K562 (cell line): ENCODE measurements around the gene OTC. TPM values are rescaled to one million over a fixed set of nuclear protein-coding genes. Genes with fewer than 3 reads are reported as not detected.

ENCODE experiments used
- ATAC-seq: fragments of 200-7000 bp; cut with Tn5 transposase; 3 replicates; pipeline ENCODE4 v1.9.1; 2020; ENCODE audit warnings: moderate library complexity
- BruUV-seq: library from RNA; stranded (reverse); fragments of 400-500 nt; replicated peaks from 2 replicates; lab custom pipeline; 2021; lab: Mats Ljungman, UMichigan
- CTCF ChIA-PET: fragments of 300-600 bp; formaldehyde crosslinking; extraction: SDS; loops from one replicate; lab custom pipeline; 2021; ENCODE audit warnings: low intra/inter-chr PET ratio; lab: Yijun Ruan, JAX
- POLR2A ChIA-PET: fragments of 300-600, 350-650 bp; sonication (Branson Sonifier 250); formaldehyde crosslinking; extraction: SDS; loops from one replicate; lab custom pipeline; 2021; ENCODE audit warnings: antibody characterized with exemption, inconsistent platforms; lab: Yijun Ruan, JAX
- DNase-seq, 4 experiments: peaks; one replicate each; pipeline versions ENCODE4 v3.0.0 to v3.0.0-alpha.2; 2011 to 2018; ENCODE audit warnings: low spot score in 3 of 4, mixed read lengths in 3 of 4; ENCODE audit errors: extremely low read depth in 1 of 4
- FAIRE-seq: peaks from 2 replicates; lab custom pipeline; 2011; peaks lifted over from hg19 to GRCh38; lab: Jason Lieb, UNC
- H2AFZ ChIP-seq: 2 replicates; pipeline ENCODE4 v1.6.0; 2011; ENCODE audit warnings: low read depth, low read length, control low read depth, inconsistent platforms
- H3K27ac ChIP-seq: fragments of 200-600 bp; 3 replicates; pipeline ENCODE4 v1.8.0; 2011; ENCODE audit warnings: low read depth, mild to moderate bottlenecking, control low read depth, inconsistent platforms, low read length, moderate library complexity, mixed read lengths; ENCODE audit errors: extremely low read depth
- H3K27me3 ChIP-seq, 2 experiments: fragments of 300-600 bp in 1 of 2; 2 replicates in 1 of 2; 3 replicates in 1 of 2; pipeline versions ENCODE4 v1.6.0 to v1.8.0; 2011; ENCODE audit warnings: inconsistent platforms in 2 of 2, low read length in 2 of 2, mild to moderate bottlenecking in 1 of 2, mixed read lengths in 1 of 2, moderate library complexity in 1 of 2; ENCODE audit not compliant: control insufficient read depth in 2 of 2, insufficient read depth in 2 of 2
- H3K36me3 ChIP-seq: fragments of 300-600 bp; 3 replicates; pipeline ENCODE4 v1.8.0; 2011; ENCODE audit warnings: mild to moderate bottlenecking, low read length, inconsistent platforms; ENCODE audit not compliant: control insufficient read depth, insufficient read depth
- H3K4me1 ChIP-seq, 2 experiments: fragments of 200-600 bp in 1 of 2; replicated peaks in 1 of 2; 2 replicates in 1 of 2; 3 replicates in 1 of 2; pipeline versions ENCODE4 v1.5.1 to v1.8.0; 2011; ENCODE audit warnings: inconsistent platforms in 2 of 2, low read length in 2 of 2, mild to moderate bottlenecking in 1 of 2, mixed read lengths in 1 of 2, moderate library complexity in 1 of 2; ENCODE audit not compliant: control insufficient read depth in 2 of 2, insufficient read depth in 2 of 2
- H3K4me2 ChIP-seq: 2 replicates; pipeline ENCODE4 v1.6.1; 2011; ENCODE audit warnings: low read length, control low read depth, inconsistent platforms, mixed read lengths; ENCODE audit not compliant: insufficient read depth
- H3K4me3 ChIP-seq: fragments of 200-600 bp; sonication (generic), shearing (Covaris generic); 2 replicates; pipeline ENCODE4 v1.5.1; 2016; ENCODE audit warnings: control low read depth, inconsistent platforms
- H3K79me2 ChIP-seq: fragments of 200-600 bp; 3 replicates; pipeline ENCODE4 v1.8.0; 2011; ENCODE audit warnings: low read length, inconsistent platforms; ENCODE audit not compliant: control insufficient read depth, insufficient read depth
- H3K9ac ChIP-seq, 2 experiments: 2 replicates each; pipeline versions ENCODE4 v1.6.0 to v1.6.1; 2011; ENCODE audit warnings: low read depth in 2 of 2, low read length in 2 of 2, control low read depth in 1 of 2, inconsistent platforms in 1 of 2, mild to moderate bottlenecking in 1 of 2, mixed read lengths in 1 of 2; ENCODE audit not compliant: insufficient read depth in 1 of 2
- H3K9me1 ChIP-seq: one replicate; pipeline ENCODE4 v1.6.0; 2011; ENCODE audit warnings: inconsistent platforms, mild to moderate bottlenecking, low read length, moderate library complexity; ENCODE audit not compliant: control insufficient read depth, insufficient read depth
- H3K9me3 ChIP-seq: replicated peaks from 2 replicates; pipeline ENCODE4 v1.5.1; 2011; ENCODE audit warnings: low read depth, low read length, inconsistent platforms; ENCODE audit not compliant: control insufficient read depth, insufficient read depth
- H4K20me1 ChIP-seq: replicated peaks from 2 replicates; pipeline ENCODE4 v1.6.1; 2011; ENCODE audit warnings: low read length, inconsistent platforms, mixed read lengths; ENCODE audit not compliant: control insufficient read depth, insufficient read depth
- BMI1 ChIP-seq: fragments of 150-350 bp; IDR thresholded peaks from 2 replicates; pipeline ENCODE4 v1.6.1; 2014; ENCODE audit warnings: low read length
- C11orf30 ChIP-seq: fragments of 450-650 bp; IDR thresholded peaks from 2 replicates; pipeline ENCODE4 v1.6.1; 2016; ENCODE audit warnings: low read depth, mild to moderate bottlenecking
- ERF ChIP-seq: fragments of 450-650 bp; formaldehyde crosslinking; IDR thresholded peaks from 2 replicates; pipeline ENCODE4 v1.4.0; 2020; ENCODE audit warnings: mild to moderate bottlenecking, mixed read lengths
- LCOR ChIP-seq: sonication (generic); formaldehyde crosslinking; IDR thresholded peaks from 2 replicates; pipeline ENCODE4 v1.8.0; 2022; ENCODE audit warnings: mild to moderate bottlenecking, missing genetic modification reagents
- RFX1 ChIP-seq: fragments of 450-650 bp; IDR thresholded peaks from 2 replicates; pipeline ENCODE4 v1.6.1; 2016; ENCODE audit warnings: mild to moderate bottlenecking, moderate library complexity
- WGBS: fragments of 100-300 bp; shearing (Covaris generic); methylation state at CpG from one replicate; pipeline ENCODE4 v1.1.6; 2016; ENCODE audit warnings: low coverage, mixed read lengths; ENCODE audit not compliant: insufficient coverage; ENCODE audit errors: missing lambda C conversion rate; 5-methylcytosine and 5-hydroxymethylcytosine counted together
- in situ Hi-C: fragments of 300-500 bp; cut with MboI; formaldehyde crosslinking; loops from 4 replicates; pipeline ENCODE4 v1.15.0; 2018; ENCODE audit warnings: inconsistent platforms, mixed read lengths
- intact Hi-C: fragments of 100-400 bp; cut with micrococcal nuclease; formaldehyde crosslinking; loops from 2 replicates; pipeline ENCODE4 v1.14.2; 2022
- polyA plus RNA-seq, 8 experiments: library from polyadenylated mRNA; depleted of rRNA in 4 of 8; stranded (reverse) in 5 of 8; unstranded in 3 of 8; fragments of >200 nt; fragmentation: Nextera tagmentation in 2 of 8; fragmentation: Illumina TruSeq in 1 of 8; extraction: Ambion mirVana in 2 of 8; extraction: Trizol in 1 of 8; gene quantifications; 2 replicates each; pipeline versions ENCODE4 v1.2.1 to v1.2.3, GENCODE V29; 2011 to 2014; ENCODE audit warnings: inconsistent platforms in 1 of 8, missing spikeins in 1 of 8
- total RNA-seq, 7 experiments: library from RNA; depleted of rRNA in 6 of 7; stranded (reverse); fragments of >200 nt in 6 of 7; fragmentation: Illumina TruSeq in 2 of 7; extraction: Trizol in 2 of 7; gene quantifications; 2 replicates each; pipeline versions ENCODE4 v1.2.1 to v1.2.3, GENCODE V29; 2011 to 2021; ENCODE audit warnings: low replicate concordance in 1 of 7
- TF ChIP-seq, protein P1 (sequence below): fragments of 200-800 bp; sonication (Bioruptor generic); IDR thresholded peaks from 2 replicates; pipeline ENCODE4 v1.6.1; 2016; ENCODE audit warnings: missing genetic modification characterization, missing compliant biosample characterization
- TF ChIP-seq, protein P2 (sequence below), 2 experiments: fragments of 200-800 bp in 1 of 2; sonication (Bioruptor generic) in 1 of 2; sonication (generic) in 1 of 2; formaldehyde crosslinking in 1 of 2; IDR thresholded peaks in 1 of 2; conservative IDR thresholded peaks in 1 of 2; 2 replicates each; pipeline versions ENCODE4 v1.5.0 to v1.6.1; 2016 to 2020; ENCODE audit warnings: missing compliant biosample characterization in 1 of 2, missing genetic modification characterization in 1 of 2, missing genetic modification reagents in 1 of 2
- TF ChIP-seq, protein P3 (sequence below): fragments of 150-350 bp; conservative IDR thresholded peaks from 2 replicates; pipeline ENCODE4 v1.6.1; 2014; ENCODE audit warnings: low read length

The OTC gene
- total and polyA plus RNA-seq, 9 of the 15 experiments (the other 6 are each of a cell fraction or from before 2014, with no cell fraction given), result not detected

DNA sequence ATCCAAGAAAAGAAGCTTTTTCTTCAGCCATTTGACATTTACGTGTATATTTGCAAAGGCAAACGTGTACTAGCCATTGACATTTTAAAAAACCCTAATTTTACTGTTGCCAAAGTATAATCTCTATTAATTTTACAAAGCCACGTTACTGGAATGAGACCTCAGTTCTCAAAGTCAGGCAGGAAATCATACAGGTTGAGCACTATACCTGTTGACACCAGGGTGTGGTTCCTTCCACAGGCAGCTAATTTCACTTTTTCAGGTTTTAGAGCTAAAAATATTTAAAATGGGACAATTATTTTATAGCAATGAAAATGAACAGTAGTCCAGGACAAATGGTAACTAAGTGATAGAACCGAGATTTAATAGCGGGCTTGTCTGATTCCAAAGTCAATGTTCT, 31.6 kb upstream of the OTC start:
- FAIRE-seq, result no peak
- H2AFZ ChIP-seq, result no peak overlapping the region
- ChIA-PET CTCF (no interaction called here), POLR2A (no interaction called here)
- intact Hi-C loops (loop anchor here (10.0 kb wide), 1 partner anchor 106 kb away; no protein-coding TSS in a partner anchor), in situ Hi-C loops (no loop called here)
- no peak overlapping the region for H3K9ac ChIP-seq
- H3K4me2 ChIP-seq, result no peak overlapping the region
- ATAC-seq, result no peak
- 48% methylated on average over 5 of the region's 5 CpGs for WGBS
- no peaks in the 10 kb centered on the region for H3K9me3 ChIP-seq
- H3K27ac ChIP-seq, result no peak overlapping the region
- no peaks in the 10 kb centered on the region for H3K79me2 ChIP-seq
- no peaks in the 10 kb centered on the region for H3K4me1 ChIP-seq
- H3K4me3 ChIP-seq, result no peak overlapping the region
- H3K9me1 ChIP-seq, result no peaks in the 10 kb centered on the region
- no peak for DNase-seq
- H4K20me1 ChIP-seq, result no peaks in the 10 kb centered on the region
- H3K36me3 ChIP-seq, result no peaks in the 10 kb centered on the region
- no peaks in the 10 kb centered on the region for H3K27me3 ChIP-seq
- no TSS peak for BruUV-seq
- no peak for TF ChIP-seq BMI1
- no peak for TF ChIP-seq RFX1
- TF ChIP-seq, protein P1, sequence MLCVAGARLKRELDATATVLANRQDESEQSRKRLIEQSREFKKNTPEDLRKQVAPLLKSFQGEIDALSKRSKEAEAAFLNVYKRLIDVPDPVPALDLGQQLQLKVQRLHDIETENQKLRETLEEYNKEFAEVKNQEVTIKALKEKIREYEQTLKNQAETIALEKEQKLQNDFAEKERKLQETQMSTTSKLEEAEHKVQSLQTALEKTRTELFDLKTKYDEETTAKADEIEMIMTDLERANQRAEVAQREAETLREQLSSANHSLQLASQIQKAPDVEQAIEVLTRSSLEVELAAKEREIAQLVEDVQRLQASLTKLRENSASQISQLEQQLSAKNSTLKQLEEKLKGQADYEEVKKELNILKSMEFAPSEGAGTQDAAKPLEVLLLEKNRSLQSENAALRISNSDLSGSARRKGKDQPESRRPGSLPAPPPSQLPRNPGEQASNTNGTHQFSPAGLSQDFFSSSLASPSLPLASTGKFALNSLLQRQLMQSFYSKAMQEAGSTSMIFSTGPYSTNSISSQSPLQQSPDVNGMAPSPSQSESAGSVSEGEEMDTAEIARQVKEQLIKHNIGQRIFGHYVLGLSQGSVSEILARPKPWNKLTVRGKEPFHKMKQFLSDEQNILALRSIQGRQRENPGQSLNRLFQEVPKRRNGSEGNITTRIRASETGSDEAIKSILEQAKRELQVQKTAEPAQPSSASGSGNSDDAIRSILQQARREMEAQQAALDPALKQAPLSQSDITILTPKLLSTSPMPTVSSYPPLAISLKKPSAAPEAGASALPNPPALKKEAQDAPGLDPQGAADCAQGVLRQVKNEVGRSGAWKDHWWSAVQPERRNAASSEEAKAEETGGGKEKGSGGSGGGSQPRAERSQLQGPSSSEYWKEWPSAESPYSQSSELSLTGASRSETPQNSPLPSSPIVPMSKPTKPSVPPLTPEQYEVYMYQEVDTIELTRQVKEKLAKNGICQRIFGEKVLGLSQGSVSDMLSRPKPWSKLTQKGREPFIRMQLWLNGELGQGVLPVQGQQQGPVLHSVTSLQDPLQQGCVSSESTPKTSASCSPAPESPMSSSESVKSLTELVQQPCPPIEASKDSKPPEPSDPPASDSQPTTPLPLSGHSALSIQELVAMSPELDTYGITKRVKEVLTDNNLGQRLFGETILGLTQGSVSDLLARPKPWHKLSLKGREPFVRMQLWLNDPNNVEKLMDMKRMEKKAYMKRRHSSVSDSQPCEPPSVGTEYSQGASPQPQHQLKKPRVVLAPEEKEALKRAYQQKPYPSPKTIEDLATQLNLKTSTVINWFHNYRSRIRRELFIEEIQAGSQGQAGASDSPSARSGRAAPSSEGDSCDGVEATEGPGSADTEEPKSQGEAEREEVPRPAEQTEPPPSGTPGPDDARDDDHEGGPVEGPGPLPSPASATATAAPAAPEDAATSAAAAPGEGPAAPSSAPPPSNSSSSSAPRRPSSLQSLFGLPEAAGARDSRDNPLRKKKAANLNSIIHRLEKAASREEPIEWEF (CRISPR knock-in tag), result no peak
- TF ChIP-seq, protein P2, sequence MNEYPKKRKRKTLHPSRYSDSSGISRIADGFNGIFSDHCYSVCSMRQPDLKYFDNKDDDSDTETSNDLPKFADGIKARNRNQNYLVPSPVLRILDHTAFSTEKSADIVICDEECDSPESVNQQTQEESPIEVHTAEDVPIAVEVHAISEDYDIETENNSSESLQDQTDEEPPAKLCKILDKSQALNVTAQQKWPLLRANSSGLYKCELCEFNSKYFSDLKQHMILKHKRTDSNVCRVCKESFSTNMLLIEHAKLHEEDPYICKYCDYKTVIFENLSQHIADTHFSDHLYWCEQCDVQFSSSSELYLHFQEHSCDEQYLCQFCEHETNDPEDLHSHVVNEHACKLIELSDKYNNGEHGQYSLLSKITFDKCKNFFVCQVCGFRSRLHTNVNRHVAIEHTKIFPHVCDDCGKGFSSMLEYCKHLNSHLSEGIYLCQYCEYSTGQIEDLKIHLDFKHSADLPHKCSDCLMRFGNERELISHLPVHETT (CRISPR knock-in tag; conservative IDR thresholded peaks at IDR 0.05 in 1 of 2, IDR thresholded peaks at IDR 0.05 in 1 of 2), result no peak
- no peak for TF ChIP-seq ERF
- TF ChIP-seq LCOR (CRISPR knock-in tag), result no peak
- TF ChIP-seq, protein P3, sequence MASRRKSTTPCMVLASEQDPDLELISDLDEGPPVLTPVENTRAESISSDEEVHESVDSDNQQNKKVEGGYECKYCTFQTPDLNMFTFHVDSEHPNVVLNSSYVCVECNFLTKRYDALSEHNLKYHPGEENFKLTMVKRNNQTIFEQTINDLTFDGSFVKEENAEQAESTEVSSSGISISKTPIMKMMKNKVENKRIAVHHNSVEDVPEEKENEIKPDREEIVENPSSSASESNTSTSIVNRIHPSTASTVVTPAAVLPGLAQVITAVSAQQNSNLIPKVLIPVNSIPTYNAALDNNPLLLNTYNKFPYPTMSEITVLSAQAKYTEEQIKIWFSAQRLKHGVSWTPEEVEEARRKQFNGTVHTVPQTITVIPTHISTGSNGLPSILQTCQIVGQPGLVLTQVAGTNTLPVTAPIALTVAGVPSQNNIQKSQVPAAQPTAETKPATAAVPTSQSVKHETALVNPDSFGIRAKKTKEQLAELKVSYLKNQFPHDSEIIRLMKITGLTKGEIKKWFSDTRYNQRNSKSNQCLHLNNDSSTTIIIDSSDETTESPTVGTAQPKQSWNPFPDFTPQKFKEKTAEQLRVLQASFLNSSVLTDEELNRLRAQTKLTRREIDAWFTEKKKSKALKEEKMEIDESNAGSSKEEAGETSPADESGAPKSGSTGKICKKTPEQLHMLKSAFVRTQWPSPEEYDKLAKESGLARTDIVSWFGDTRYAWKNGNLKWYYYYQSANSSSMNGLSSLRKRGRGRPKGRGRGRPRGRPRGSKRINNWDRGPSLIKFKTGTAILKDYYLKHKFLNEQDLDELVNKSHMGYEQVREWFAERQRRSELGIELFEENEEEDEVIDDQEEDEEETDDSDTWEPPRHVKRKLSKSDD, result no peak
- no peak for TF ChIP-seq C11orf30
